Right cardiac atrium (tissue), 5 donors: ENCODE results near the gene HYDIN. TPM values are rescaled to one million over a fixed set of nuclear protein-coding genes. Genes with fewer than 3 reads are reported as not detected.
"Not testable (repeated sequence)": the region's sequence is repeated elsewhere in the genome, so short reads cannot be mapped to it uniquely, and the experiment has no call there.

Experiments used
- ATAC-seq, 2 donors: fragments of 200-7000 bp; cut with Tn5 transposase; one replicate each; pipeline versions ENCODE4 v1.8.0 to v1.9.1; 2020; ENCODE audit warnings: moderate library complexity in 2 of 2, mild to moderate bottlenecking in 1 of 2
- DNase-seq, 3 donors: peaks; one replicate each; pipeline ENCODE4 v3.0.0-alpha.2; 2020
- H3K27ac ChIP-seq: one replicate; pipeline ENCODE4 v1.5.1; 2013; ENCODE audit warnings: mild to moderate bottlenecking, low read length, control low read depth, moderate library complexity
- H3K27me3 ChIP-seq: one replicate; pipeline ENCODE4 v1.6.1; 2013; ENCODE audit not compliant: control insufficient read depth, insufficient read depth
- H3K4me1 ChIP-seq: one replicate; pipeline ENCODE4 v1.6.1; 2013; ENCODE audit warnings: low read length; ENCODE audit not compliant: control insufficient read depth, insufficient read depth
- H3K4me3 ChIP-seq: one replicate; pipeline ENCODE4 v1.5.1; 2013; ENCODE audit warnings: low read length, control low read depth
- H3K9me3 ChIP-seq: one replicate; pipeline ENCODE4 v1.6.1; 2013; ENCODE audit warnings: low read length; ENCODE audit not compliant: control insufficient read depth
- WGBS: extraction: QIAGEN DNeasy Blood & Tissue Kit; methylation state at CpG from one replicate; pipeline ENCODE4 v1.1.7; 2013; 5-methylcytosine and 5-hydroxymethylcytosine counted together
- intact Hi-C, 4 donors: fragments of 100-400 bp; cut with DNase I; formaldehyde crosslinking; loops; one replicate each; pipeline versions ENCODE4 v1.11.0 to v1.14.0; 2022 to 2023
- polyA plus RNA-seq: library from polyadenylated mRNA; stranded (reverse); fragments of 200-250 nt; gene quantifications from one replicate; pipeline ENCODE4 v1.2.3, GENCODE V29; 2013
- total RNA-seq, 4 donors: library from RNA; stranded (reverse); fragmentation: NEBNext Ultra II Directional; extraction: Animal tissue kit (Norgen Biotek cat#: 25700); gene quantifications; one replicate each; pipeline ENCODE4 v1.2.1, GENCODE V29; 2021
- donor health status: healthy with polysubstance abuse.
- donor health status: DM: no; HTN: yes; CAD: no.
- donor health status: DM: no; HTN: no; CAD: no.
- donor health status: DM: no; HTN: yes; CAD: no; lungs with severe emphysema.
- donor health status: DM: yes; HTN: yes; CAD: no.

Gene HYDIN
- total and polyA plus RNA-seq, 5 donors: 0.57 to 2.3 (median 2.1) TPM

- ATAC-seq: no peak
Measured at GRCh38 chr16:71185347-71185746, 45.2 kb downstream of the HYDIN start.

GRCh38 chr16:71179569-71179968 is 51.0 kb downstream of the HYDIN start:
- Histone ChIP-seq H3K4me3 (no peak overlapping the region), H3K27me3 (no peaks in the 10 kb centered on the region), H3K4me1 (no peaks in the 10 kb centered on the region), H3K27ac (no peak overlapping the region), H3K9me3 (no peaks in the 10 kb centered on the region)
- ATAC-seq (no peak), DNase-seq (no peak)
- 91% methylated on average over 3 of the region's 3 CpGs for WGBS
- intact Hi-C loops: no loop called here

More at GRCh38 chr16:71185347-71185746, 45.2 kb downstream of the HYDIN start:
- H3K27ac ChIP-seq: no peak overlapping the region
- H3K9me3 ChIP-seq: no peaks in the 10 kb centered on the region
- H3K4me1 ChIP-seq: no peaks in the 10 kb centered on the region
- no peak overlapping the region for H3K4me3 ChIP-seq
- DNase-seq: no peak
- WGBS: 28% methylated on average over 1 of the region's 1 CpG
- H3K27me3 ChIP-seq: no peaks in the 10 kb centered on the region
- intact Hi-C loops: no loop called here

GRCh38 chr16:71172481-71173207 is 57.9 kb downstream of the HYDIN start:
- no peak overlapping the region for H3K27ac ChIP-seq
- no peak for ATAC-seq
- no peaks in the 10 kb centered on the region for H3K9me3 ChIP-seq
- no peak for DNase-seq
- intact Hi-C loops: no loop called here
- H3K4me3 ChIP-seq: no peak overlapping the region
- WGBS: 59% methylated on average over 6 of the region's 6 CpGs
- no peaks in the 10 kb centered on the region for H3K27me3 ChIP-seq
- H3K4me1 ChIP-seq: no peaks in the 10 kb centered on the region

GRCh38 chr16:71161007-71161406 is 69.5 kb downstream of the HYDIN start:
- intact Hi-C loops, H3K4me3 ChIP-seq: not testable (repeated sequence)

GRCh38 chr16:71157278-71157677 is 73.2 kb downstream of the HYDIN start:
- H3K9me3 ChIP-seq, intact Hi-C loops, H3K27me3 ChIP-seq, H3K27ac ChIP-seq, DNase-seq, H3K4me3 ChIP-seq, ATAC-seq, H3K4me1 ChIP-seq: not testable (repeated sequence)
- 84% methylated on average over 2 of the region's 2 CpGs for WGBS

More at GRCh38 chr16:71161007-71161406, 69.5 kb downstream of the HYDIN start:
- WGBS: 79% methylated on average over 6 of the region's 8 CpGs
- DNase-seq: peak in 1 of 3 donors; percentile 19
- H3K27ac ChIP-seq, ATAC-seq, H3K27me3 ChIP-seq, H3K9me3 ChIP-seq, H3K4me1 ChIP-seq: not testable (repeated sequence)

GRCh38 chr16:71153329-71153728 is 77.2 kb downstream of the HYDIN start:
- H3K4me3 ChIP-seq, ATAC-seq, H3K27ac ChIP-seq, H3K27me3 ChIP-seq, H3K4me1 ChIP-seq, H3K9me3 ChIP-seq, intact Hi-C loops, DNase-seq: not testable (repeated sequence)
- 75% methylated on average over 1 of the region's 6 CpGs for WGBS

GRCh38 chr16:71151654-71152053 is 78.9 kb downstream of the HYDIN start:
- H3K4me3 ChIP-seq, H3K4me1 ChIP-seq, H3K27me3 ChIP-seq, H3K27ac ChIP-seq, DNase-seq, ATAC-seq, H3K9me3 ChIP-seq, intact Hi-C loops: not testable (repeated sequence)
- 88% methylated on average over 1 of the region's 2 CpGs for WGBS

- H3K4me3 ChIP-seq, H3K9me3 ChIP-seq, H3K27ac ChIP-seq, DNase-seq, H3K27me3 ChIP-seq, intact Hi-C loops, ATAC-seq, H3K4me1 ChIP-seq: not testable (repeated sequence)
- WGBS: 13% methylated on average over 1 of the region's 2 CpGs
Measured at GRCh38 chr16:71143246-71143645, 87.3 kb downstream of the HYDIN start.

- DNase-seq, H3K27ac ChIP-seq, ATAC-seq, H3K27me3 ChIP-seq, H3K9me3 ChIP-seq, H3K4me3 ChIP-seq, H3K4me1 ChIP-seq, intact Hi-C loops: not testable (repeated sequence)
- 89% methylated on average over 1 of the region's 3 CpGs for WGBS
Measured at GRCh38 chr16:71110565-71110964, 120.0 kb downstream of the HYDIN start.

GRCh38 chr16:71109656-71110208 is 120.8 kb downstream of the HYDIN start:
- 31% methylated on average over 1 of the region's 3 CpGs for WGBS
- H3K27ac ChIP-seq, H3K9me3 ChIP-seq, H3K4me3 ChIP-seq, intact Hi-C loops, H3K27me3 ChIP-seq, DNase-seq, H3K4me1 ChIP-seq, ATAC-seq: not testable (repeated sequence)

GRCh38 chr16:71105881-71106280 is 124.6 kb downstream of the HYDIN start:
- intact Hi-C loops, DNase-seq, H3K4me3 ChIP-seq, H3K27ac ChIP-seq, ATAC-seq, H3K27me3 ChIP-seq, H3K4me1 ChIP-seq, H3K9me3 ChIP-seq: not testable (repeated sequence)
